Stimulated activated CD4-positive, alpha-beta T cell treated with anti-CD3 and anti-CD28 coated beads, Interleukin-2, amount 100 ng/mL, for 48 hours (primary cell): Measurements from ENCODE around the gene FAM131B.

Source experiments
- DNase-seq, 2 donors: peaks; one replicate each; pipeline ENCODE4 v3.0.0-alpha.2; 2020

The FAM131B gene

GRCh38 chr7:143356414-143357050 is 6.0 kb downstream of the FAM131B start:
- no peak for DNase-seq

- DNase-seq, result no peak
These were observed 6.8 kb downstream of the FAM131B start for GRCh38 chr7:143355450-143356385.

- DNase-seq, result no peak
These were observed 7.5 kb downstream of the FAM131B start for GRCh38 chr7:143354965-143355364.

DNA sequence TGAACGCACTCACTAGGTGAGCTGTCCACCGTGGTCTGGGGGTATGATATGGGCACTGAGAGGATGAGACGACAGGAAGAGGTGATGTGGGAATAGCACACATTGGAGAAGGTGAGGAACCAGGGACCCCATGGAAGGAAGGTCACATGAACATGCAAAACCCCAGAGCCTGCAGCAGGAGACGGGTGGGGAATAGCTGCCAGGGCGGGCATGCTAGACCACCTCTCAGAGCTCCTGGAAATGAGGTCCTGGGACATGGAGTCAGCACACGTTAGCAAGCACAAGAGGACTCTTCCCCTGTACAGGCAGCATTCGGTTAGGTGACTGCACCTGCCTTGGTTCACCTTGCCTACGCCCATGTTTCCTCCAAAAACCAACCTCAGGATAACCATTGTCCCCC is 8.1 kb downstream of the FAM131B start:
- DNase-seq, result no peak

DNA sequence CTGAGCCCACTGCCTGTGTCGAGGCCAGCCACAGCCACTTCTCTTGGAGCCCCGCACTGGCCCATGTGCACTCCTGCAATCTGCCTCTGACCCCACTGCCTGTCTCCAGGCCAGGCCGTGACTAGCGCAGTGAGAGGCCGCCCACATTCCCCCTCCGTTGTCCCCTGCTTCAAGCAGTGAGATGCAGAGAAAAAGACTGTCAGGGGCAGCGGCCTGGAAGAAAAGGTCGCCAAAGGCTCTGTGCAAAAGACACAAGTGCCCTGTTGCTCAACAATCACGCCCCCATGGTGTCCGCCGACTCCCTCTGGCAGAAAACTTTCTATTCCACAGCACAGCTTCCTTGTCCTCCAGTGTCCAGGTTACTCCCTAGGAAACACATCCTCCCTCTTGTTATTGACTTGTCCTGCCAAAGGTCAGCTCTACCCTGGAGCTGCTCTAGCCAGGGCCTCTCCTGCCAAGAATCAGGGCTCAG is 9.9 kb downstream of the FAM131B start:
- no peak for DNase-seq

GRCh38 chr7:143351574-143351973 is 10.9 kb downstream of the FAM131B start:
- no peak for DNase-seq

DNA sequence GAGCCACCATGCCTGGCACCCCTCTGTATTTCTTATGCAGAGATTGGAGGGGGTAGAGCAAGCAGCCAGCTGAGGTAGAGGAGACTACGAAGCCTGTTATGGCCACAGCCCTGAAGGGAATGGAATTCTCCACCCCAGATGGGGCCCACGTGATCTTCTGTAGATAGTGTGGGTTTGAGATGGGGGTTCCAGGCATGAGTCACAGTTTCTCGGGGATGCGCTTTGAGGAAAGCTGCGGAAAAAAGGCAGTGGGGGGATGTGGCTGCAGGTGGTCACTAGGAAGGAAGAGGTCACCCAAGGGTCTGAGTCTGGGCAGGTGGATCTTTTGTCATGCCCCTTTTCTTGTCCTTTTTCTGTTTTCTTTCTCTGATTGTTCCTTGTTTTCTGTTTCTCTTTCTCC is 11.5 kb downstream of the FAM131B start:
- DNase-seq, result no peak

GRCh38 chr7:143347950-143348349 is 14.6 kb downstream of the FAM131B start:
- no peak for DNase-seq

DNA sequence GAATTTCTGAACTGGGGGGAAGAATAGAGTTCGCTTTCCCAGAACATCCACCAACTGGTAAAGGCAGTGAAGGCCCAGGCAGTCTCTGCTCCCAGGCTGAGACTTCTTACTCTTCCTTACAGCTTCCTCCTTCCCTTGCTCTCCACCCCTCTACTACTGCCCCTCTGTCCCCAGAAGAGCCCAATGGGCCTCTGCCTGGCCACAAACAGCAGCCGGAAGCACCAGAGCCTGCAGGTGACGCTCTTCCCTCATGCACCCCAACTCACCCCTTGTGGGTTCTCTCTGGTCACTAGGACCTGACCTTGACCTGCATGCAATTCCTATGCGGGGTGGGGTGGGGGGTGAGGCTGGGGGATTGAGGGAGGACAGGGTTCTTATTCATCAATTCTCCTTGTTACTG is 16.5 kb downstream of the FAM131B start:
- no peak for DNase-seq

GRCh38 chr7:143345428-143345900 is 17.0 kb downstream of the FAM131B start:
- peak; percentile 51 to 61 for DNase-seq

DNA sequence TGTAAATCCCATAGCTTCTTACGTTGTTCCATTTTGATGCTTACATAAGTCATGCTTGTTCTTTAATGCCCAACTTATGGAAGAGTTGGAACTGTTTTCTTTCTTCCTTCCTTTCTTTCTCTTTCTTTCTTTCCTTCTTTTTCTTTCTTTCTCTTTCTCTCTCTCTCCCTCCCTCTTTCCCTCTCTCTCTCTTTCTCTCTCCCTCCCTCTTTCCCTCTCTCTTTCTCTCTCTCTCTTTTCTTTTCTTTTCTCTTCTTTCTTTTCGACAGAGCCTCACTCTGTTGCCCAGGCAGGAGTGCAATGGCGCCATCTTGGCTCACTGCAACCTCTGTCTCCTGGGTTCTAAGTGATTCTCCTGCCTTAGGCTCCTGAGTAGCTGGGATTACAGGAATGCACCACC is 18.9 kb downstream of the FAM131B start:
- no peak for DNase-seq

DNA sequence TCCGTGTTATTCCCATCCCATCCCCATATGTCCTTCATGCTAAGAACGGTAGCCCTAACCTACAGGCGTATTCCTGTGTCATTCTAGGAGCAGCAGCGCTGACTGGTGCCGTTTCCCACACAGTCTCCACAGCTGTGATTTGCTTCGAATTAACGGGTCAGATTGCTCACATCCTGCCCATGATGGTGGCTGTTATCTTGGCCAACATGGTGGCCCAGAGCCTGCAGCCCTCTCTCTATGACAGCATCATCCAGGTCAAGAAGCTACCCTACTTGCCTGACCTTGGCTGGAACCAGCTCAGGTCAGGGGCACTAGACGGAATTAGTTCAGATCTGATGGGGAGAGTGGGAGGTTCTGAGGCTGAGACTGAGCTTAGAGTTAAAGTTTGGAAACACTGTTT is 20.7 kb downstream of the FAM131B start:
- no peak for DNase-seq

- no peak for DNase-seq
These were observed 25.3 kb downstream of the FAM131B start for GRCh38 chr7:143337216-143337615.

DNA sequence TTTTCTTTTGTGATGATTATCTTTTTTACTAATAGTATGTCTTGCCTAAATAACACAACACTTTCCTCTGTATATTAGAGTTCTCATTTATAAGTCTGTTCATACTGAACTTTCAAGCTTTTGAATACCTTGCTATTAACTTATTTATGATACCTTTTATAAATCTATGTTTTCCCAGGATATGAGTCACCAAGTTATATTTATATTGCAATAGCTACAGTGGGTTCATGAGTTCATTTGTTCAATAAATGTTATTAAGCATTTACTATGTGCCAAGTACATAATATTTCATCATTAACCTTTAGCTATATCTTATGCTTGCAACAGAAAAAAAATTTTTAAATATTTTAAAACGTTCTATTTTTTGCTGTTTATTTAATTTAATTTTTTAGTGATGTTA is 28.3 kb downstream of the FAM131B start:
- DNase-seq, result no peak

DNA sequence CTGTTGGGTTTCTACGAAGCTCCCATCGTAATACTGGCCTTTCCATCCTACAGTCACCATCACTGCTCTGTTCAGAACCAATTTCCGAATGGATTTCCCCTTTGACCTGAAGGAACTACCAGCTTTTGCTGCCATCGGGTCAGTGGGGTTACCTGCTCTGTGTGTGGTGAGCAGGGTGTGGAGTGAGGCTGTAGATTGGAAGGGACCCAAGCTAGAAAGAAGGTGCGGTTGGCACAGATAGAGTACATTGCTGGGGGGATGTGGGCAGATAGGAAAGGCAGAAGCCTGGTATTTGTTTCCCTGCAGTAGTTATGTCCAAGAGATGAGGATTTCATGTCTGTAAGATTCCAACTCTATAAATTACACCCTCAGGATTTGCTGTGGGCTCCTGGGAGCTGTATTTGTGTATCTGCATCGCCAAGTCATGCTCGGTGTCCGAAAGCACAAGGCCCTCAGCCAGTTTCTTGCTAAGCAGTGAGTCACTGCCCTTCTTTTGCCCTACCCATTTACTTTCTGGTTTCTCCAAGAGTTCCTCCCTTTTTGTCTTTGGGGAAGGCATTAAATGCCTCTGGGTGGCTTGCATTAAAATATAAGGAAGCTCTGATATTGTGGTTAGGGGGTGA is 31.2 kb downstream of the FAM131B start:
- DNase-seq, result no peak

GRCh38 chr7:143329471-143330170 is 32.9 kb downstream of the FAM131B start:
- DNase-seq, result no peak

GRCh38 chr7:143327903-143328302 is 34.6 kb downstream of the FAM131B start:
- no peak for DNase-seq

GRCh38 chr7:143325240-143325639 is 37.3 kb downstream of the FAM131B start:
- no peak for DNase-seq

DNA sequence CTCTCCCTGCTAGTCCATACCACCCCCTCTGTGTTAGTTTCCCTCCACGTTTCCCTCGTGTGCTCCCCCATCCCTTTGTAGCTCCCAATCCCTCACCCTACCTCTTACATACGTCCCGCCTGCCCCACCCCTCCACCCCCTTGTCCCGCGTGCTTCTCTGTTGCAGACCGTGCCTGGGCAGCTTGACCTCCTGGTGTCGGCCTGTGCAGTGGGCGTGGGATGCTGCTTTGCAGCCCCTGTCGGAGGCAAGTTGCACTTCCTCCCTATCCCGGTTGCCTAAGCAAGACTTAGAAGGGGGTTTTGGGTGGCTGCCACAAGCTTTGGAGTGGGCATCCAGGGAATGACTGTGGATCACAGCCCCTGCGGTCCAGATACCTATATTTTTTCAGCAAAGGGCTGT is 38.9 kb downstream of the FAM131B start:
- DNase-seq, result no peak

DNA sequence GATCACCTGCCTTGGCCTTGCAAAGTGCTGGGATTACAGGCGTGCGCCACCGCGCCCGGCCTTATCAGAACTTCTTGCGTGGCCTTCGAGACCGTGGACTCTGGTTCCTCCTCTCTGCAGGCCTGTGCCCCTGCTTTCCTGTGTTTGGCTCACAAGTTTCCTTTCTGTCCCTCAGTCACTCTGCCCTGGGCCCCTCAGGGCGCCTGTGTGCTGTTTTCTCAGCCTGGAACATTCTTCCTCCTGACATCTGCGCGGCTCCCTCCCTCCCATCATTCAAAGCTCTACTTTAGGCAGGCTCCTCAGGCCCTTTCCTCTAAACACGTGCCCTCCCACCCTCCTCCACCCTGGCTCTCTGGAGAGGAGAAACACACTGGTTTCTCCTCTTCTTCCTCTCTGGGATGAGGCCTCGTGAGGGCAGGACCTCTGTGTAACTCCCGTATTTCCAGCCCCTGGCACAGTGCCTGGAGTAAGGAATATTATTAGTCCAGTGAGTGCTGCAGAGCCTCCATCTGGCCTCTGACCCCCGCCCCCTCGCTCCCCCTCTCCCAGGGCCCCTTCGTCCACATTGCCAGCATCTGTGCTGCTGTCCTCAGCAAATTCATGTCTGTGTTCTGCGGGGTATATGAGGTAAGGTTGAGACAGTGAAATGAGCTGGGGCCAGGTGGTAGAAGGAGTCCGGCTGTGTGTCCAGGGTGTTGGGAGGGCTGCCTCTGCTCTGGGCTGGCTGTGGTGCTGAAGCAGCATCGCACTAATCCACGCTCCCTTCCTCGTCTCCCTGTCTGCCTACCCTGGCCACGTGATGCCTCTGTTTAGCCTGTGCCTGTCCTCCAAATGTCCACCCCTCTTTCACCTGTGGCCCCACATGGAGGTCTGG is 39.5 kb downstream of the FAM131B start:
- DNase-seq, result no peak

GRCh38 chr7:143321734-143322133 is 40.8 kb downstream of the FAM131B start:
- no peak for DNase-seq

DNA sequence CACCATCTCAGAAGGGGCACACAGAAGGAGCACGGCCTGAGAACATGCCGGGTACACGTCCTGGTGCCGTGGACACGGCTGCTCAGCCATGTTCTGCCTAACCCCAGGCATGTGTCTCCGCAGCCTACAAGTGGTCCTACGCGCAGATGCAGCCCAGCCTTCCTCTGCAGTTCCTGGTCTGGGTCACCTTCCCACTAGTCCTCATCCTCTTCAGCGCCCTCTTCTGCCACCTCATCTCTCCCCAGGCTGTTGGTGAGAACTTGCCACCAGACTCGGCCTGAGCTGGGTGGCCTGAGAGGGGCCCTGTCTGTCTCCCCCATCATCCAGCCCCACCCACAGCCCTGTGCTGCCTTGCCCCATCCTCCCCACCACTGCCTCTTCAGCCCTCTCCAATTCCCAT is 41.3 kb downstream of the FAM131B start:
- DNase-seq, result no peak
